Omental fat pad (tissue), 4 donors: Measurements from ENCODE around the gene SLC9A1. TPM values are rescaled to one million over a fixed set of nuclear protein-coding genes. Genes with fewer than 3 reads are reported as not detected.

ENCODE experiments used
- ATAC-seq: fragments of 150-250 bp; one replicate; pipeline ENCODE4 v1.9.1; 2016; ENCODE audit warnings: mild to moderate bottlenecking, moderate library complexity; ENCODE audit not compliant: low FRiP score
- DNase-seq: peaks from one replicate; pipeline ENCODE4 v3.0.0-alpha.2; 2019; ENCODE audit warnings: low spot score
- total RNA-seq, 4 donors: library from RNA; depleted of rRNA; stranded (reverse); fragments of >200 nt; gene quantifications; one replicate each; pipeline ENCODE4 v1.1.0, GENCODE V29; 2016
- TF ChIP-seq, protein P1 (sequence below), 3 donors: fragments of 450-650 bp; IDR thresholded peaks; one replicate each; pipeline ENCODE4 v1.5.1; 2016 to 2017; ENCODE audit warnings: antibody characterized with exemption in 3 of 3, mild to moderate bottlenecking in 3 of 3, moderate library complexity in 2 of 3

SLC9A1 gene
- total RNA-seq, 4 donors from 2014 or later = 6.1 to 12.0 (median 10.0) TPM

- DNase-seq (no peak), ATAC-seq (no peak)
- TF ChIP-seq, protein P1, sequence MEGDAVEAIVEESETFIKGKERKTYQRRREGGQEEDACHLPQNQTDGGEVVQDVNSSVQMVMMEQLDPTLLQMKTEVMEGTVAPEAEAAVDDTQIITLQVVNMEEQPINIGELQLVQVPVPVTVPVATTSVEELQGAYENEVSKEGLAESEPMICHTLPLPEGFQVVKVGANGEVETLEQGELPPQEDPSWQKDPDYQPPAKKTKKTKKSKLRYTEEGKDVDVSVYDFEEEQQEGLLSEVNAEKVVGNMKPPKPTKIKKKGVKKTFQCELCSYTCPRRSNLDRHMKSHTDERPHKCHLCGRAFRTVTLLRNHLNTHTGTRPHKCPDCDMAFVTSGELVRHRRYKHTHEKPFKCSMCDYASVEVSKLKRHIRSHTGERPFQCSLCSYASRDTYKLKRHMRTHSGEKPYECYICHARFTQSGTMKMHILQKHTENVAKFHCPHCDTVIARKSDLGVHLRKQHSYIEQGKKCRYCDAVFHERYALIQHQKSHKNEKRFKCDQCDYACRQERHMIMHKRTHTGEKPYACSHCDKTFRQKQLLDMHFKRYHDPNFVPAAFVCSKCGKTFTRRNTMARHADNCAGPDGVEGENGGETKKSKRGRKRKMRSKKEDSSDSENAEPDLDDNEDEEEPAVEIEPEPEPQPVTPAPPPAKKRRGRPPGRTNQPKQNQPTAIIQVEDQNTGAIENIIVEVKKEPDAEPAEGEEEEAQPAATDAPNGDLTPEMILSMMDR (IDR thresholded peaks at IDR 0.05) = no peak
Observed at GRCh38 chr1:27070390-27071048, 84.4 kb downstream of the SLC9A1 start.

DNA sequence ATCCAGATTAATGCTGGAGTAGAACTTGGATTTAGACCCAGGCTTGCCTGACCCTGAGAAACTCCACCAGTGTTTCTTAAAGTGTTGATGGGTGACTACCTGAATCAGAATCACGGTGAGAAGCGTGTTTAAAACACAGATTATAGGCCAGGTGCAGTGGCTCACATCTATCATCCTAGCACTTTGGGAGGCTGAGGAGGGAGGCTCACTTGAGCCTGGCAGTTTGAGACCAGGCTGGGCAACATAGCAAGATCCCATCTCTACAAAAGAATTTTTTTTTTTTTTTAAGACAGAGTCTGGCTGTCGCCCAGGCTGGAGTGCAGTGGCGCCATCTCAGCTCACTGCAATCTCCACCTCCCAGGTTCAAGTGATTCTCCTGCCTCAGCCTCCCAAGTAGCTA, 86.0 kb downstream of the SLC9A1 start:
- TF ChIP-seq, protein P1 (IDR thresholded peaks at IDR 0.05) = no peak
- DNase-seq = no peak
- no peak for ATAC-seq

GRCh38 chr1:27065999-27066630, 88.8 kb downstream of the SLC9A1 start:
- DNase-seq (no peak), ATAC-seq (no peak)
- TF ChIP-seq, protein P1 (IDR thresholded peaks at IDR 0.05) = no peak

GRCh38 chr1:27060891-27061290, 94.0 kb downstream of the SLC9A1 start:
- no peak for ATAC-seq

DNA sequence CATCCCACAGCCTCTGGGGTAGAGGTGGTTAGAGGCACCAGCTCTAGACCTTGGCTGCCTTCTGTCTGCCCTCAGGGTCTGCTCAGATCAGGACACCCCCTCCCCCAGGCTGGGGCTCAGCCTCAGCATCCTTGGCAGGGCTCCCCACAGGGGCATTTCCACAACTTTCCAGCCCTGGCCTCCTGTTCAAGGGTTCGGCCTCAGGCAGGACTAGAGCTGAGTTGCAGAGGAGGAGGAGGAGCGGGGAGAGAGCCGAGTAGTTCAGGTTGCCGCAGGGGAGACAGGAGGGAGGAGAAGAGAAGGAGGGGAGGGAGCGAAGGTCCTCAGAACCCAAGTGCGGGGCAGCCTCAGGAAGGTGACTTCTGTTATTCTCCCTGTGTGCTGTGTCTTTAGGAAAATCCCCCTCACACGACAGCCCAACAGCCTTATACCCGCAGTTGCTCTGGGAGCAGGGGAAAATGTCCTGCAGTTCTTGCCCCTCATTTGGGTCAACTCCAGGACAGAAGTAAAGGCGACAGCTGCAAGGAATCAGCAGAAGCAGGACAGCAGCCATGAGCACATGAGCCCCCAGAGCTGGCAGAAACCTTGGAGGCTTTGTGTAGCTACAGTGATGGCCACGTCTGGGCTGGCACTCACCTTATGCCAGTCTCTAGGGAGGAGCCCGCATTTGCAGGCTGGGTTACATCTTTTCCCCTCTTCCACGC, 95.8 kb downstream of the SLC9A1 start:
- ATAC-seq (no peak), DNase-seq (no peak)
- TF ChIP-seq, protein P1 (IDR thresholded peaks at IDR 0.05) = no peak

More at GRCh38 chr1:27060891-27061290, 94.0 kb downstream of the SLC9A1 start:
- TF ChIP-seq, protein P1 (IDR thresholded peaks at IDR 0.05) = no peak
- DNase-seq = no peak

GRCh38 chr1:27057801-27058625, 96.9 kb downstream of the SLC9A1 start:
- DNase-seq (no peak), ATAC-seq (no peak)
- TF ChIP-seq, protein P1 (IDR thresholded peaks at IDR 0.05) = no peak
